DOHH2 (cell line): ENCODE data around the gene CAMSAP2.
"Not testable (repeated sequence)": the region's sequence is repeated elsewhere in the genome, so short reads cannot be mapped to it uniquely, and the experiment has no call there.

Experiments used
- H3F3A ChIP-seq: fragments of 200-600 bp; sonication (generic), shearing (Covaris generic); 2 replicates; pipeline ENCODE4 v1.6.0; 2016; ENCODE audit warnings: antibody characterized with exemption, mild to moderate bottlenecking; ENCODE audit not compliant: control insufficient read depth, insufficient read depth
- H3K27ac ChIP-seq: fragments of 200-600 bp; sonication (generic); 2 replicates; pipeline ENCODE4 v1.5.1; 2014; ENCODE audit warnings: low read depth, mild to moderate bottlenecking, low read length, moderate library complexity
- H3K27me3 ChIP-seq: fragments of 200-600 bp; sonication (generic); 2 replicates; pipeline ENCODE4 v1.6.1; 2014; ENCODE audit warnings: mild to moderate bottlenecking, low read length, mixed read lengths; ENCODE audit not compliant: control insufficient read depth
- H3K36me3 ChIP-seq: fragments of 200-600 bp; sonication (generic); 2 replicates; pipeline ENCODE4 v1.6.1; 2014; ENCODE audit warnings: mild to moderate bottlenecking, low read length, moderate library complexity, mixed read lengths; ENCODE audit not compliant: control insufficient read depth
- H3K4me1 ChIP-seq: fragments of 200-600 bp; sonication (generic); 2 replicates; pipeline ENCODE4 v1.6.1; 2014; ENCODE audit warnings: mild to moderate bottlenecking, low read length, mixed read lengths; ENCODE audit not compliant: control insufficient read depth
- H3K4me2 ChIP-seq: fragments of 200-600 bp; sonication (generic); 2 replicates; pipeline ENCODE4 v1.6.0; 2014; ENCODE audit warnings: mild to moderate bottlenecking, low read length, moderate library complexity
- H3K4me3 ChIP-seq: fragments of 200-600 bp; sonication (generic); 2 replicates; pipeline ENCODE4 v1.5.1; 2014; ENCODE audit warnings: mild to moderate bottlenecking, low read length, mixed read lengths
- H3K79me2 ChIP-seq: fragments of 200-600 bp; sonication (generic); 2 replicates; pipeline ENCODE4 v1.6.1; 2014; ENCODE audit warnings: mild to moderate bottlenecking, low read length, mixed read lengths; ENCODE audit not compliant: control insufficient read depth
- H3K9me2 ChIP-seq: fragments of 200-600 bp; sonication (generic); replicated peaks from 2 replicates; pipeline ENCODE4 v1.6.1; 2014; ENCODE audit warnings: mild to moderate bottlenecking, low read length, mixed read lengths; ENCODE audit not compliant: control insufficient read depth
- H3K9me3 ChIP-seq: fragments of 200-600 bp; sonication (generic); 2 replicates; pipeline ENCODE4 v1.6.1; 2014; ENCODE audit warnings: antibody characterized with exemption, low read length, mixed read lengths; ENCODE audit not compliant: control insufficient read depth, insufficient read depth
- H4K20me1 ChIP-seq: fragments of 200-600 bp; sonication (generic); 2 replicates; pipeline ENCODE4 v1.6.0; 2014; ENCODE audit warnings: low read depth, mild to moderate bottlenecking, antibody characterized with exemption, low read length, moderate library complexity; ENCODE audit not compliant: control insufficient read depth, insufficient read depth
- CTCF ChIP-seq: fragments of 200-600 bp; sonication (generic); IDR thresholded peaks from one replicate; pipeline ENCODE4 v1.5.1; 2014; ENCODE audit warnings: antibody characterized with exemption, mild to moderate bottlenecking, low read depth, low read length; ENCODE audit not compliant: poor library complexity, severe bottlenecking
- EZH2phosphoT487 ChIP-seq: fragments of 200-600 bp; sonication (generic); IDR thresholded peaks from 2 replicates; pipeline ENCODE4 v1.6.1; 2017; ENCODE audit warnings: borderline replicate concordance, mild to moderate bottlenecking, antibody characterized with exemption, low read length, moderate library complexity, mixed read lengths

The CAMSAP2 gene

GRCh38 chr1:200749090-200749489 is 10.4 kb downstream of the CAMSAP2 start:
- Histone ChIP-seq H3K9me2 (no peaks in the 10 kb centered on the region), H3K4me2 (no peak overlapping the region), H3K4me1 (no peaks in the 10 kb centered on the region), H3K27ac (no peak overlapping the region), H3K36me3 (0 out of 2 replicates have a peak, but pooled peaks cover 2% of the 10 kb centered on the region), H3K4me3 (no peak overlapping the region), H3K27me3 (no peaks in the 10 kb centered on the region), H3K79me2 (peaks cover 74% of the 10 kb centered on the region), H3F3A (no peaks in the 10 kb centered on the region), H4K20me1 (no peaks in the 10 kb centered on the region), H3K9me3 (no peaks in the 10 kb centered on the region)
- TF ChIP-seq EZH2phosphoT487 (no peak), CTCF (no peak)

GRCh38 chr1:200750749-200751148 is 12.1 kb downstream of the CAMSAP2 start:
- H3K4me1 ChIP-seq, H3K4me3 ChIP-seq, H3K27me3 ChIP-seq, H3K27ac ChIP-seq, H4K20me1 ChIP-seq, H3K36me3 ChIP-seq, H3F3A ChIP-seq, H3K4me2 ChIP-seq, H3K9me2 ChIP-seq, H3K9me3 ChIP-seq: not testable (repeated sequence)
- peaks cover 65% of the 10 kb centered on the region for H3K79me2 ChIP-seq

GRCh38 chr1:200751717-200752116 is 13.0 kb downstream of the CAMSAP2 start:
- Histone ChIP-seq H3K4me3 (no peak overlapping the region), H3K4me2 (no peak overlapping the region), H3K9me2 (no peaks in the 10 kb centered on the region), H3K27ac (no peak overlapping the region), H3F3A (no peaks in the 10 kb centered on the region), H3K4me1 (no peaks in the 10 kb centered on the region), H3K9me3 (no peaks in the 10 kb centered on the region), H4K20me1 (no peaks in the 10 kb centered on the region; the same call in 1 of the 2 replicates), H3K36me3 (0 out of 2 replicates have a peak, but pooled peaks cover 2% of the 10 kb centered on the region), H3K27me3 (no peaks in the 10 kb centered on the region), H3K79me2 (peaks cover 57% of the 10 kb centered on the region)
- no peak for TF ChIP-seq CTCF
- no peak for TF ChIP-seq EZH2phosphoT487

GRCh38 chr1:200753650-200754198 is 15.0 kb downstream of the CAMSAP2 start:
- Histone ChIP-seq H3F3A (no peaks in the 10 kb centered on the region), H3K9me3 (no peaks in the 10 kb centered on the region), H3K27me3 (no peaks in the 10 kb centered on the region), H3K27ac (no peak overlapping the region), H3K9me2 (no peaks in the 10 kb centered on the region), H3K4me2 (no peak overlapping the region), H4K20me1 (no peaks in the 10 kb centered on the region; the same call in 1 of the 2 replicates), H3K36me3 (0 out of 2 replicates have a peak, but pooled peaks cover 2% of the 10 kb centered on the region), H3K79me2 (peaks cover 42% of the 10 kb centered on the region), H3K4me1 (no peaks in the 10 kb centered on the region), H3K4me3 (no peak overlapping the region)
- TF ChIP-seq EZH2phosphoT487 = no peak
- TF ChIP-seq CTCF = no peak
